GM19043 (cell line): ENCODE data around the gene TP53AIP1.
"Not testable (repeated sequence)": the region's sequence is repeated elsewhere in the genome, so short reads cannot be mapped to it uniquely, and the experiment has no call there.

ENCODE experiments used
- ATAC-seq: cut with Tn5 transposase; IDR thresholded peaks from one replicate; pipeline ENCODE4 v1.9.1; 2021; ENCODE audit warnings: low read depth; ENCODE audit not compliant: unreplicated experiment

The TP53AIP1 gene

DNA sequence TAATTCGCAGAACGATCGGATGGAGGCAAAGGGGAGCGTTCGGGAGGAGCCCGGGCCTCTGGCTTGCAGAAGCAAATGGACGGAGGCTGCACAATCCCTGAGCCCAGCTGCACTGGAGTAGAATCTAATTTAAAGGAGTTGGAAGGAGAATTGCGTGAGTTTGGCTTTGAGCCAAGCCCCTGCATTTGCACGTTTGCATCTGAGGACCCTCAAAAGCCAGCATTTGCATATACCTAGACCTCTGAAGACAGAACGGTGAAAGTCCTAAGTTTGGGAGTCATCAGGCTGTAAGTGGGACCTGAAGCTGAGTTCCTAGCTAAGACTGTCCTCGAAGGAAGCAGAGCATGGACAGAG, 15.6 kb downstream of the TP53AIP1 start:
- no peak for ATAC-seq

DNA sequence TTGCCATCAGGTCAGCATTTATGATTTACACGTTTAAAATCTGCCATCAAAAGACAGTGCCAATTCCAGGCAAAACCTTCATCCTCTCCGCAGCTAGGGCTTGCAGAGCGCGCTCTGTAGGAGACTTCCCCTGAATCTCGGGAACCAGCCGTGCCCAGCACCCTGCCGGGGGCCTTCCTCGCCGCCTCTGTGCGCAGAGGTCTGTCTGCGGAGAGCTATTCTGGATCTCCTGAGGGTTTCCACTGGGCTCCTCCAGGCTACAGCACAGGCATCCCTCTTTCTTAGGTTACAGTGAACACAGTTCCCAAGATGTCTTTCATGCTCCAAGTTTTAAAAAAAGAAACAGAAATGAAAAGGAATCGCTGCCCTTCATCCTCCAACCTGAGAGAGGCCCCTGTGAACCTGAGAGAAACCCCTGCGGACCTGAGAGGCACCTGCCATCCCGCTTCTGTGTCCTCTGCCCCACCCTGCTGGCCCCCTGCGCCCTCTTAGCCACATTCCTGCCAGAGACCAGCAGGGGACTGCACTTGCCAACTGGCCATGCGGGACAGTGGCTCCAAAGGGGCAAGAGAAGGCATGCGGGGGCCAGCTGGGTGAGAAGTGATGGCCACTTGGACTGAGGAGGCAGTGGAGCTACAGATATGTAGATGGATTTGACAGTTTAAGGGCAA, 16.1 kb downstream of the TP53AIP1 start:
- no peak for ATAC-seq

DNA sequence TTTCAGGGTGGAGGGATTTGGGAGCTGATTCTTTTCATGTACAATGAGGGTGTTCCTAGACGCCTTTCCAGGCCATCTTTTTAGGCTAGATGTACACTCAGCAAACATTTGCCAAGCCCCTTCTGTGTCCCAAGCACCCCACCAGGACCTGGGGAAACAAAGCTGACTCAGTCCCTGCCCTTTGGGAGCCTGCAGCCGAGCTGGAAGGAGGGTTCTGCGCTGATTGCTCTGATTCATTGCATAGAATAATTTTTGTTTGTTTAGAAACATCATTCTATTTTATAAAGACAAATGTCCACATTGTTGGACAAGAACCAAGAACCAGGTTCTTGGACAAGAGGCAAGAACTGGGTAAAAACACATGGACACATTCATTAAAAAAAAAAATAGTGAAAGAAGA, 16.7 kb downstream of the TP53AIP1 start:
- ATAC-seq: no peak

DNA sequence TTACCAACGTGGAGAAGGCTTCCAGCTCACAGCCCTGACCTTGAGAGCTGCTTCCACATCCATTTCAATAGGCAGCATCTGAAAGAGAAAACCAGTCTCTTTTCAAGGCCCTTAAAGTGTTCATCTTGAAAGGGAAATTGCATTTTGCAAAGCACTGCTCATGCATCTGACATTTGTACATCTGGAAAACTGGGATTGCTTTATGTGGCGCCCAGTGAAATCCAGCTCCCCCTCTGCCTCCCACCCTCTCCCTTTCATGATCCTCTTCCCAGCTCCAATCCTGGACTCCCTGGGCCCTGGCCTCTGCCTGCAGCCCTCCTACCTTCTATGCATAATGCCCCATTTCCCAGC, 17.4 kb downstream of the TP53AIP1 start:
- ATAC-seq: no peak

DNA sequence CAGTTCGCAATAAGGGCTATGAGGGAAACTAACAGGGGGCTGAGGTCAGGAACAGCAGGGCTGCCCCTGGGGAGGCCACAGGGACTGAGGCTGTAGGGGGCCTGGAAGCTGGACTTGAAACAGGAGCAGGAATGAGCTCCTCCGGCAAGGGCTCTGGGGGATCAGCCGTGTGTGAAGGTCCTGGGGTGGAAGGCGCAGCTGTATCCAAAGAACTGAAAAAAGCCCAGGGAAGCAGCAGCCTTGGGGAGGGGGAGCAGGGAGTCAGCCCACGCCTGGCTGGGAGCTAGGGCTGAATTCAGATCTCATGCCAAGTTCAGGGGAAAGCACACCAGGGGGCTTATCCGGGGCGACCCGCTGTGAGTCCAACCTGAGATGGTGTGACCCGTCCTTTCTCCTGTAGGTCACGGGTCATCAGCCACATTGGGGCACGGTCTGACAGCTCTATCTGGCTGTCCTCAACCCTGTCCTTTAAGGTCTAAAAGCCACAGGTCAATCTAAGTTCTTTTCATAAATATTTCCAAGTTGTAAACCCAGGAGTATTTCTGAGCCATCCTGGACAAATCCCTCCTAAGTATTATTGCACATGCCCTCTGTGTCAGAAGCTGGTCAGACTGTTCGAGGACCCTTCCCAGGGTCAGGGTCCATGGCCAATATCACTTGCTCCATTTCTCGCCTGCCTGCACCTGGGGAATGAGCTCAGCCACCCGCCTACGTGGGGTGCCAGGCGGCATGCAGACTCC, 18.0 kb downstream of the TP53AIP1 start:
- ATAC-seq: no peak

DNA sequence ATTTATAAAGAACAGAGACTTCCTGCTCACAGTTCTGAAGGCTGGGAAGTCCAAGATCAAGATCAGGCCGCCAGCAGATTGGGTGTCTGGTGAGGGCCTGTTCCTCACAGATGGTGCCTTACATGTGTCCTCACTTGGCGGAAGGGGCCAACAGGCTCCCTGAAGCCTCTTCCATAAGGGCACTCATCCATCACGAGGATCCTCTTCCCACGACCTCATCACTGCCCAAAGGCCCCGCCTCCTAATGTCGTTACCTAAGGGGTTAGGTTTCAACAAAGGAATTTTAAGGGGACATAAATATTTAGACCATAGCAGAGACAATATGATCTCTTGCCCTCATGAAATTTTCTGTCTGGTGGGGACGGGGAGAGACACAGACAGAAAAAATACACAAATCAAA, 18.6 kb downstream of the TP53AIP1 start:
- no peak for ATAC-seq

DNA sequence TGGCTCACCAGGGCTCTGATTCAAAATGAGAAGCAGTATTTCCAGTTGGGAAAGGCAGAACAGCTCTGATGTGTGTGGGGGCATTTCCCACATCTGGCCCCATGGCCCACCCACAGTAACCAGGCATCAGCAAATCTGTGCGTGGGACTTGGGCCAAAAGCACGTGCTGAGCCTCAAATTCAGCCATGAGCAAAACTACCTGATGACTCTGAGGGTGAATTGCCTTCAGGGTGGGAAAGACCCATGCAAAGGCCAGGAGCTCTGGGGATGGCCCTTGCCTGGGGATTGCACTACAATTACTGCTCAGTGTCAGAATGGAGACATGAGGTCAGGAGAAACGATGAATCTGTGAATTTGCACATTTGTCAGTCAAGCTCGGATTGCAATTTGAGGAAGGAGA, 20.9 kb downstream of the TP53AIP1 start:
- no peak for ATAC-seq

DNA sequence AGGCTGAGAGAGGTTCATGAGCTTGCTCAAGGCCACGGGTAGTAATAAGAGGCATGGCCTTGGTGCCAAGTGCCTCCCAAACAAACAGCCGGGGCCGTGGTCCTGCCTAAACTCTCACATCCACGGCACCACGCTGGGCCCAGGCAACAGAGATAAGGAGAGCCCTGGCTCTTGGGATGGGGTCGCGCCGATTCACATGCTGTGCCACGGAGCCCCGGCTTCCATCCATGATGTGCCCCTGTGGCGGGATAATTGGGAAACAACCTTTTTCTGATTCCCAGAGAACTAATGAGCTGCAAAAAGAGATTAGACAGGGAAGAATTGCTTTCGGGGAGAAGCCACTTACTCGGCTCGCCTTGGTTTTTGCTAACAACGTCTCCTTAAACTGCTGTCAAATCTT, 22.0 kb downstream of the TP53AIP1 start:
- ATAC-seq: no peak

DNA sequence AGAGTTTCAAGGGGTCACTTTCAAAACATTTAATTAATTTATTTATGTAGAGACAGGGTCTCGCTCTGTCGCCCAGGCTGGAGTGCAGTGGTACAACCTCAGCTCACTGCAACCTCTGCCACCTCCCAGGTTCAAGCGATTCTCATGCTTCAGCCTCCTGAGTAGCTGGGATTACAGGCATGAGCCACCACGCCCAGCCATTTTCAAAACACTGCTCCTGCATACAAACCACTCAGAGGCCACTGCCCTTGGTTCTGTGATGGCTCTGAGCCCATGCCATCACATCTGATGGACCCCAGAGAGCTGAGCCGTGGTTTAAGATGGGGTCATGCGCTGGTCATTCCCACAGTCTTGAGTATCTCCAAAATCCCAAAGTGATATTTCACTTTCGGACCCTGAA, 23.0 kb downstream of the TP53AIP1 start:
- ATAC-seq: not testable (repeated sequence)

DNA sequence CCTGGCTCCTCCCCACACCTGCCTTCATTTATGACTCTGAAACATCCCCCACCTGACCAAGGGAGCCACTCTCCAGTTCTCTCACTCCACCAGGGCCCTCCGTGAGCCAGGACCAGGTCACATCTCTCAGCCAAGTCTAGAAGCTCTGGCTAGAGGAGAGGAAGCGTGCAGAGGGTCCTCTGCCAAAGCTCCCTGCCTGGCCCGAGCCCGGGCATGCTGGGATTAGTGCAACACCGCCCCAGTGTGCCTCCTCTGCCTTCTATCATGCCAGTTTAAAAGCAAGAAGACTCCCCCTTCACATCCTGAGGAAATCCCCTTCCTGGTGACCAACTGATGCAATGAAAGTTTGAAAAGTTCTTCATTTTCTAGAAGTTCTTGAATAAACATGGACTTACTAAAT, 23.5 kb downstream of the TP53AIP1 start:
- ATAC-seq: no peak

DNA sequence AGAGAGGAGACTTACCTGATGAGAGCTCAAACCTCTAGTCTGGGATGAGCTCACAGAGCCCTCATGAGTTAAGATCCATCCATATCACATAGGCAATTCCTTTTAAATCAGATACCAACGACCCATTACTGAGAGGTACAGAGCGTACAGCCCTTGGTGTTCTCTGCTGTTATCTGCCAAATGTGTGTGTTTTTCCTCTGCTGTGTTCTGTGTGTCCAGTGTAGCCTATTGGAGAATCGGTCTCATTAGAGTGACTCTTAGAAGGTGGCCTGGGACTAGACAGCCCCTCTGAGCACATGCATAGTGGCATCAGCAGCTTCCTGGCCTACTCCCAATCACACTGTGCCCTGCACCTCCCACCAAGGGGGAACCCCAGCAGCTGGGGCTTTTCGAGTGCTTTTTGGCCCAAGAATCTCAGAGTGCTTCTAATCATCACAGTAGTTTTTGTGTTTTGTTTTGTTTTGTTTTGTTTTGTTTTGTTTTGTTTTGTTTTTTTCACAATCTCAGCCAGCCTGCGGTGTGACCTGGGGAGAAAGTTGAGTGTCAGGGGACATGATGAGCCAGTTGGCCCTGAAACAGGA, 25.4 kb downstream of the TP53AIP1 start:
- ATAC-seq: no peak

DNA sequence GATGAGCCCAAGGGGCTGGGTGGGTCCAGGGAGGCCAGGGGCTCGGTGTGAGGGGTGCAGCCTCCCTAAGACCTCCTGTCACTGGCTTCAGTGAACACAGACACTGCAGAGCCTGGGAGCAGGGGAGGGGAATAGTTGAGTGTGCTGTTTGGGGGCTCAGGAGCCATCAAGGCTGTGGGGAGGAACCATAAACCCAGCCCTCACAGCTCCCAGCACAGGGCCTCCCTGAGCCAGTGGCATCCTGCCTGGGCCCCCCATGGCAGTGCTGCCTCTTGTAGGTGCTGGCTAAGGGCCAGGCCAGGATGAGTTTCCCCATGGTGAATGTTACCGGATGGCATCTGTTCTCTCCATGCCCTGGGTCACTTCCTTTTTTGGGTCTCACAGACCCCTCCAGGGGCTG, 26.0 kb downstream of the TP53AIP1 start:
- ATAC-seq: no peak

DNA sequence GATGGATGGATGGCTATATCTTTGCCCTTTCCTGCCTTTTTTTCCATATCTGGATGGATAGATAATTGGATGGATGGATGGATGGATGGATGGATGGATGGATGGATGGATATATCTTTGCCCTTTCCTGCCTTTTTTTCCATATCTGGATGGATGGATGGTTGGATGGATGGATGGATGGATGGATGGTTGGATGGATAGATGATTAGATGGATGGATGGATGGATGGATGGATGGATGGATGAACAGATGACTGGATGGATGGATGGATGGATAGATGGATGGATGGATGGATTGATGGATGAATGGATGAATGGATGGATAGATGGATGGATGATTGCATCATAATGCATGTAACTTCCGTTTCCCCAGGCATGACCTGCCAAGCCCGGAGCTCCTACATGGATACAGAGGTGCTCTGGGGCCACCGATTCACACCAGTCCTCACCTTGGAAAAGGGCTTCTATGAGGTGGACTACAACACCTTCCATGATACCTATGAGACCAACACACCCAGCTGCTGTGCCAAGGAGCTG, 26.6 kb downstream of the TP53AIP1 start:
- no peak for ATAC-seq

DNA sequence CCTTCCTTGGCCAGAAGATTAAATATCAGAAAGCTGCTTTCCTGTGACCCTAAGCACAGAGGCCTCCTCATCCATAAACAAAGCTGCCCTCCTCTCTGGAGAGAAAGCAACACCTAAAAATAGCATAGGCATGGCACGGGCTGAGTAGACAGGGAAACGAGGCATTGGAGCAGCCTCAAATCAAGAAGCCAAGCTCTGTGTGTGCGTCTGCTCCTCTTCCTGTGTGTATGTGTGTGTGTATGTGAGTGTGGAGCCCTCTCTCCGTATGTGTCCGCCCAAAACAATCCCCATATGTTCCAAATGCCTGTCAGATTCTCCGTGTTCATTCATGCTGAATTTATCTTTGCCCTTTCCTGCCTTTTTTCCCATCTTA, 27.5 kb downstream of the TP53AIP1 start:
- ATAC-seq: no peak

DNA sequence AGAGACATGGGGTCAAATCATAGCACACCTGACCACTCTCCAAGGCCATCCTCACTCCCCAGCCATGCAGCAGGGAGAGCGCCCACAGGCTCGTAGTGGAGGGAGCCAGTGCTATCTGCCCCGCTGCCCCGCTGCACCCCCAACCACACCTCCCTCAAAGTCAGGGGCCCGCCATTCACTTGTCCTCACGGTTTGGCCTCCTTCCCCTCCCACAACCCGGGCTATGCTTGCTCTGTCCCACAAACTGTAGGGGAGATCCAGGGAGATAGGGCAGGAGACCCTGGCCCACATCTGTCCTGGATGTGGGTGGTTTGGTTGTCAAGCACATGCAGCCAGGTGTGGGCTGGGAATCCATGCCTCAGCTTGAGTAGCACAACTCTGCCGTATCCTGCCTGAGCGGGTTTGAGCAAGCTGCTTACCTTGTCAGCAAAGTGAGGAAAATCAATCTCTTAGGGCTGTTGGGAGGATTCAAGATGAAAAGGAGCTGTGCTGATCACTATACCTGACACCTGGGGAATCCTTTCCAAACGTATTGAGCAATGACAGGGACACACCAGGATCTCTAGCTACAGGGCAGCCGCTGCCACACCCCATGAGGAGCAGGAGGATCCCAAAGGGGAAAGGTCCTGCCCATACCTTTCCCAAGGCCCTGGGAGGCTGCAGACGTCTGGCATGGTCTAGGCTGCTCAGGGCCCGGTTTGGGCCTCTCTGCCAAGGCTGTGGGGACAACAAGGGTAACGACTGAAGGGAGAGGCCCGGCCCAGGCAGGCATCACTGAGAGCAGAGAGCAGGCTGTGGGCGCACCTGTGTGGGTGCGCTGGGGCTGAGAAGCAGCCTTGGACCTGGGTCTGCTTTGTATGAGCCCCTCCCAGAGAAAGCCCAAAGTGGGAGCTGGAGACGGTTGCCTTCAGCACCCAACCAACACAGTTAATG, 28.2 kb downstream of the TP53AIP1 start:
- no peak for ATAC-seq

DNA sequence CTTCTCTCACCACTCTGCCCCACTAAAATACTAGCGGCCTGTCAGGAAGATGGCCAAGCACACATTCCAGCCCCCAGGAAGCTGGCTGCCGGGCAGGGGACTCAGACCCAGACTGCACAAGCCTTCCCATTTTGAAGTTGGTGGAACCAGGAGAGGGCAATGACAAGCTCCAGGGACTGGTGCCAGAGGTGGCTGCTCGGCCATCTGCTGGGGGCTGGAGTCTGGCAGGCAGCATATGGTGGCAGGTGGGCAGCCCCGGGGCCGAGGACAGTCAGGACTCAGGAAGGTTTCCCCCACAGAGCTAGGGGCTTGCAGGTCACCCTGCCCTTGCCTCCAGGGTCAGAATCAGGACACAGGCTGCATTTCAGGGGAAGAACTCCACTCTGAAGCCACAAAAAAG, 28.9 kb downstream of the TP53AIP1 start:
- ATAC-seq: no peak

DNA sequence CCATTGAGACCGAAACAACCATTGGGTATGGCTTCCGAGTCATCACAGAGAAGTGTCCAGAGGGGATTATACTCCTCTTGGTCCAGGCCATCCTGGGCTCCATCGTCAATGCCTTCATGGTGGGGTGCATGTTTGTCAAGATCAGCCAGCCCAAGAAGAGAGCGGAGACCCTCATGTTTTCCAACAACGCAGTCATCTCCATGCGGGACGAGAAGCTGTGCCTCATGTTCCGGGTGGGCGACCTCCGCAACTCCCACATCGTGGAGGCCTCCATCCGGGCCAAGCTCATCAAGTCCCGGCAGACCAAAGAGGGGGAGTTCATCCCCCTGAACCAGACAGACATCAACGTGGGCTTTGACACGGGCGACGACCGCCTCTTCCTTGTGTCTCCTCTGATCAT, 31.0 kb downstream of the TP53AIP1 start:
- no peak for ATAC-seq

DNA sequence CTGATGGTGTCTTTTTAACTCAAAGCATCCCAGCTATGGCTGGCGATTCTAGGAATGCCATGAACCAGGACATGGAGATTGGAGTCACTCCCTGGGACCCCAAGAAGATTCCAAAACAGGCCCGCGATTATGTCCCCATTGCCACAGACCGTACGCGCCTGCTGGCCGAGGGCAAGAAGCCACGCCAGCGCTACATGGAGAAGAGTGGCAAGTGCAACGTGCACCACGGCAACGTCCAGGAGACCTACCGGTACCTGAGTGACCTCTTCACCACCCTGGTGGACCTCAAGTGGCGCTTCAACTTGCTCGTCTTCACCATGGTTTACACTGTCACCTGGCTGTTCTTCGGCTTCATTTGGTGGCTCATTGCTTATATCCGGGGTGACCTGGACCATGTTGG, 31.4 kb downstream of the TP53AIP1 start:
- no peak for ATAC-seq

DNA sequence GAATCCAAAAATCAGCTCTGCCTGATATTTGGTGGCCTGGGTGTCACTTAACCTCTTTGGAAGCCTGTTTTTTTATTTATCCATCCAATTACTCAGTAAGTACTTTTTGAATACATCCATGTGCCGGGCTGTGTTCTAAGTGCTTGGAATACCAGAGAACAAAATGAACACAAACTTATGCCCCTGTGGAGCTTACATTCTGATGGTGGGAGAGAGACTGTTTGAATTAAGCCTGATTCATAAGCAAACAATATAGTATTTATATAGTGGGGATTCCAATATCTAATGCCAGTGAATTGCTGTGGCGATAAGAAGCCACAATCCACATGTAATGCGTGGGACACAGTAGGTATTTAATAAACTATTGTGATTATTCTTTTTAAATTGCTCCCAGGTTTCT, 32.1 kb downstream of the TP53AIP1 start:
- ATAC-seq: no peak

DNA sequence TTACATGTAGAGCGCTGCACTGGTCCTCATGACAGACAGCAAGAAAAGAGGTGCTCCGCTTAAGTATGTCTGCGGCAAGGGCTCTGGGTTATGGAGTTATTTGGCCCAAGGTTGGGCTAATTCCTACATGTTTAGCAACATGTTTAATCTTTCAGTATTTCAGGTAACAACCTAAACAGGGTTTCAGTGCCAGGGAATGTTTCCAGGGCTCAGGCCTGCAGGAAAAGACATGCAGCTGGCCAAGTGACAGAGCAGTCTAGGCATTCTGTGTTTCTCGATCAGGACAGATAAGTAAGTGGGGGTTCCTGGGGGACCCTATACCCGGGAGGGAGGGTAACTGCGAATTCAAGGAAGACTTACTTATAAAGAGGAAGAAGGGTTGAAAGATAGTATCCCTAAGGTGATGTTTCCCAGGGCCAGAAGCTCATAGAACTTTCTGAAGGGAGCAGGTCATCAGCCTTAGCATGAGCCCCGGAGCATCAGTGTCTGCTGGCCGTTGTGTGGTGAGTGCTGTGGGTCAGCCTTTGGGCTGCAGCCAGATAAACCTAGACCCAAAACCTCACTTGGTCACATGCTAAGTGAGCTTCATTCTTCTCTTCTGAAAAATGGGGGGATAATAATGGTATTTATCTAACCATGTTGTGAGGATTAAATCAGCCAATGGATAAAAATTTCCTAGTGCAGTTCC, 33.1 kb downstream of the TP53AIP1 start:
- no peak for ATAC-seq
